IMR-90 (cell line): ENCODE measurements around the gene FJX1. TPM values are rescaled to one million over a fixed set of nuclear protein-coding genes. Genes with fewer than 3 reads are reported as not detected.

Experiments used
- ATAC-seq: fragments of 200-7000 bp; cut with Tn5 transposase; 2 replicates; pipeline ENCODE4 v1.9.1; 2020; ENCODE audit warnings: low read depth, mild to moderate bottlenecking, moderate library complexity
- BruUV-seq: library from RNA; stranded (reverse); fragments of 400-500 nt; replicated peaks from 2 replicates; lab custom pipeline; 2021; lab: Mats Ljungman, UMichigan
- CTCF ChIA-PET: fragments of 300-600 bp; formaldehyde crosslinking; extraction: SDS; loops from one replicate; lab custom pipeline; 2021; ENCODE audit warnings: antibody characterized with exemption; lab: Yijun Ruan, JAX
- POLR2A ChIA-PET: fragments of 300-600 bp; sonication (Branson Sonifier 250); formaldehyde crosslinking; loops from one replicate; lab custom pipeline; 2022; ENCODE audit warnings: antibody characterized with exemption; ENCODE audit not compliant: unreplicated experiment; lab: Charles Lee
- DNase-seq: peaks from one replicate; pipeline ENCODE4 v3.0.0; 2013
- H2AFZ ChIP-seq: replicated peaks from 2 replicates; pipeline ENCODE3; 2013; ENCODE audit warnings: low read length, mild to moderate bottlenecking; ENCODE audit not compliant: poor library complexity
- H2AK5ac ChIP-seq: 2 replicates; pipeline ENCODE4 v1.6.1; 2013; ENCODE audit warnings: low read depth, low read length, inconsistent platforms
- H2AK9ac ChIP-seq: replicated peaks from 2 replicates; pipeline ENCODE3; 2013; ENCODE audit warnings: mild to moderate bottlenecking, low read depth, low read length, moderate library complexity; ENCODE audit not compliant: poor library complexity
- H2BK120ac ChIP-seq: 2 replicates; pipeline ENCODE4 v1.6.1; 2013; ENCODE audit warnings: low read depth, low read length, inconsistent platforms
- H2BK15ac ChIP-seq: 3 replicates; pipeline ENCODE4 v1.6.1; 2013; ENCODE audit warnings: low read depth, low read length, inconsistent platforms
- H2BK20ac ChIP-seq: 2 replicates; pipeline ENCODE4 v1.6.1; 2013; ENCODE audit warnings: low read depth, mild to moderate bottlenecking, inconsistent platforms, low read length, moderate library complexity
- H2BK5ac ChIP-seq: 2 replicates; pipeline ENCODE4 v1.6.1; 2013; ENCODE audit warnings: mild to moderate bottlenecking, low read depth, low read length, inconsistent platforms; ENCODE audit not compliant: poor library complexity, severe bottlenecking
- H3K14ac ChIP-seq: replicated peaks from 2 replicates; pipeline ENCODE4 v1.6.1; 2013; ENCODE audit warnings: low read depth, low read length, inconsistent platforms
- H3K18ac ChIP-seq: 2 replicates; pipeline ENCODE4 v1.6.1; 2013; ENCODE audit warnings: low read depth, low read length, control low read depth
- H3K23ac ChIP-seq: 2 replicates; pipeline ENCODE4 v1.6.1; 2013; ENCODE audit warnings: low read depth, low read length, inconsistent platforms
- H3K27ac ChIP-seq: 2 replicates; pipeline ENCODE4 v1.5.1; 2013; ENCODE audit warnings: mild to moderate bottlenecking, control low read depth, low read length; ENCODE audit not compliant: insufficient read depth
- H3K27me3 ChIP-seq: 2 replicates; pipeline ENCODE4 v1.6.1; 2013; ENCODE audit warnings: low read length; ENCODE audit not compliant: control insufficient read depth, insufficient read depth
- H3K36me3 ChIP-seq: 2 replicates; pipeline ENCODE4 v1.6.1; 2013; ENCODE audit warnings: low read length, mixed read lengths; ENCODE audit not compliant: control insufficient read depth, insufficient read depth
- H3K4ac ChIP-seq: 2 replicates; pipeline ENCODE4 v1.6.1; 2013; ENCODE audit warnings: low read depth, low read length, inconsistent platforms
- H3K4me1 ChIP-seq: 2 replicates; pipeline ENCODE4 v1.6.1; 2013; ENCODE audit warnings: low read length, mixed read lengths; ENCODE audit not compliant: control insufficient read depth, insufficient read depth
- H3K4me2 ChIP-seq: 2 replicates; pipeline ENCODE4 v1.6.1; 2013; ENCODE audit warnings: low read depth, mild to moderate bottlenecking, control low read depth, low read length, moderate library complexity
- H3K4me3 ChIP-seq: 2 replicates; pipeline ENCODE4 v1.5.1; 2013; ENCODE audit warnings: low read depth, mild to moderate bottlenecking, control low read depth, low read length, moderate library complexity; ENCODE audit not compliant: insufficient read depth
- H3K56ac ChIP-seq: 2 replicates; pipeline ENCODE4 v1.6.1; 2013; ENCODE audit warnings: low read length, inconsistent platforms; ENCODE audit not compliant: insufficient read depth; ENCODE audit errors: extremely low read depth
- H3K79me1 ChIP-seq, 2 experiments: 2 replicates each; pipeline ENCODE4 v1.6.1; 2013; ENCODE audit warnings: low read length in 2 of 2, inconsistent platforms in 1 of 2, low read depth in 1 of 2
- H3K9ac ChIP-seq: 2 replicates; pipeline ENCODE4 v1.6.1; 2013; ENCODE audit warnings: low read depth, low read length, control low read depth
- H3K9me1 ChIP-seq: 2 replicates; pipeline ENCODE4 v1.6.1; 2013; ENCODE audit warnings: low read length, inconsistent platforms; ENCODE audit not compliant: insufficient read depth
- H3K9me3 ChIP-seq: 2 replicates; pipeline ENCODE4 v1.6.1; 2013; ENCODE audit warnings: low read length; ENCODE audit not compliant: control insufficient read depth, insufficient read depth
- H4K20me1 ChIP-seq: 2 replicates; pipeline ENCODE4 v1.6.1; 2013; ENCODE audit warnings: low read length, inconsistent platforms; ENCODE audit not compliant: insufficient read depth
- H4K5ac ChIP-seq: 2 replicates; pipeline ENCODE4 v1.6.1; 2013; ENCODE audit warnings: mild to moderate bottlenecking, low read depth, low read length, control low read depth
- H4K8ac ChIP-seq, 2 experiments: 2 replicates each; pipeline ENCODE4 v1.6.1; 2013; ENCODE audit warnings: low read depth in 2 of 2, low read length in 2 of 2, control low read depth in 1 of 2, inconsistent platforms in 1 of 2
- H4K91ac ChIP-seq: 2 replicates; pipeline ENCODE4 v1.6.1; 2013; ENCODE audit warnings: low read depth, low read length, inconsistent platforms; ENCODE audit not compliant: insufficient read depth
- BHLHE40 ChIP-seq: fragments of 150-350 bp; IDR thresholded peaks from 2 replicates; pipeline ENCODE4 v1.6.1; 2016; ENCODE audit warnings: mild to moderate bottlenecking, low read depth, low read length
- CEBPB ChIP-seq: IDR thresholded peaks from 2 replicates; pipeline ENCODE4 v1.6.1; 2012; ENCODE audit warnings: low read depth, low read length, improper control_type of control experiment
- CTCF ChIP-seq: conservative IDR thresholded peaks from 2 replicates; pipeline ENCODE4 v1.5.1; 2012; ENCODE audit warnings: mild to moderate bottlenecking, low read depth, low read length, improper control_type of control experiment
- ELK1 ChIP-seq: fragments of 150-350 bp; IDR thresholded peaks from 2 replicates; pipeline ENCODE4 v1.6.1; 2016; ENCODE audit warnings: low read depth, mild to moderate bottlenecking, low read length, moderate library complexity, borderline replicate concordance
- FOS ChIP-seq: fragments of 150-350 bp; IDR thresholded peaks from 2 replicates; pipeline ENCODE4 v1.6.1; 2016; ENCODE audit warnings: low read depth, low read length
- MAZ ChIP-seq: IDR thresholded peaks from 2 replicates; pipeline ENCODE4 v1.6.1; 2012; ENCODE audit warnings: low read depth, mild to moderate bottlenecking, low read length, improper control_type of control experiment, moderate library complexity, borderline replicate concordance
- MXI1 ChIP-seq: IDR thresholded peaks from 2 replicates; pipeline ENCODE4 v1.6.1; 2012; ENCODE audit warnings: low read depth, mild to moderate bottlenecking, low read length, moderate library complexity, borderline replicate concordance
- NFE2L2 ChIP-seq: fragments of 150-350 bp; IDR thresholded peaks from 2 replicates; pipeline ENCODE4 v1.6.1; 2016; ENCODE audit warnings: low read depth, mild to moderate bottlenecking, low read length
- POLR2A ChIP-seq: IDR thresholded peaks from 2 replicates; pipeline ENCODE4 v1.6.1; 2012; ENCODE audit warnings: mild to moderate bottlenecking, low read depth, low read length
- RCOR1 ChIP-seq: IDR thresholded peaks from 2 replicates; pipeline ENCODE4 v1.6.1; 2012; ENCODE audit warnings: mild to moderate bottlenecking, low read length, improper control_type of control experiment; ENCODE audit not compliant: insufficient replicate concordance
- RFX5 ChIP-seq: IDR thresholded peaks from 2 replicates; pipeline ENCODE4 v1.8.0; 2012; ENCODE audit warnings: low read depth, mild to moderate bottlenecking, low read length, moderate library complexity
- SMC3 ChIP-seq: fragments of 150-350 bp; IDR thresholded peaks from 2 replicates; pipeline ENCODE4 v1.6.1; 2016; ENCODE audit warnings: low read depth, mild to moderate bottlenecking, antibody characterized with exemption, low read length, moderate library complexity
- USF2 ChIP-seq: fragments of 150-350 bp; IDR thresholded peaks from 2 replicates; pipeline ENCODE4 v1.6.1; 2017; ENCODE audit warnings: mild to moderate bottlenecking, antibody characterized with exemption, low read length, low read depth
- WGBS, 2 experiments: methylation state at CpG; one replicate each; pipeline versions ENCODE4 v1.1.5 to v1.1.7; 2013; ENCODE audit warnings: missing lambda C conversion rate in 2 of 2; ENCODE audit not compliant: insufficient read length in 1 of 2; ENCODE audit errors: extremely low coverage in 2 of 2; 5-methylcytosine and 5-hydroxymethylcytosine counted together
- dilution Hi-C: fragments of 300-500 bp; cut with HindIII; formaldehyde crosslinking; loops from one replicate; pipeline ENCODE4 v1.14.3; 2018; ENCODE audit warnings: low sequenced_read_pairs; ENCODE audit not compliant: unreplicated experiment
- in situ Hi-C: fragments of 300-500 bp; cut with MboI; formaldehyde crosslinking; loops from 3 replicates; pipeline ENCODE4 v1.14.3; 2019; ENCODE audit warnings: low sequenced_read_pairs, inconsistent platforms, mixed read lengths
- intact Hi-C: fragments of 100-400 bp; cut with micrococcal nuclease; formaldehyde crosslinking; loops from 2 replicates; pipeline ENCODE4 v1.10.0; 2022
- polyA plus RNA-seq, 3 experiments: library from polyadenylated mRNA; depleted of rRNA; stranded (reverse); fragments of >200 nt; gene quantifications; 2 replicates each; pipeline ENCODE4 v1.2.3, GENCODE V29; 2012; ENCODE audit warnings: low replicate concordance in 1 of 3
- total RNA-seq: library from RNA; depleted of rRNA; stranded (reverse); fragments of >200 nt; gene quantifications from 2 replicates; pipeline ENCODE4 v1.2.3, GENCODE V29; 2012

FJX1 gene
- total and polyA plus RNA-seq, 2 of the 4 experiments (the other 2 are of a cell fraction) = 8.4 to 11.2 TPM

- in situ Hi-C loops (loop anchor here (25.0 kb wide), 1 partner anchor 839 kb away; no protein-coding TSS in a partner anchor), dilution Hi-C loops (no loop called here), intact Hi-C loops (loop anchor here (2.0 to 10.0 kb wide), 4 partner anchors 39 to 164 kb away; partner anchors contain the start of gene TRIM44)
- DNase-seq (peak; percentile 94), ATAC-seq (peak; percentile 38)
- Histone ChIP-seq H4K20me1 (no peaks in the 10 kb centered on the region), H2BK120ac (peak overlapping the region; percentile 55), H2BK5ac (peak overlapping the region; percentile 60), H4K91ac (no peak overlapping the region), H3K9ac (no peak overlapping the region), H3K36me3 (no peaks in the 10 kb centered on the region), H3K56ac (no peak overlapping the region), H2AK5ac (peak overlapping the region; percentile 61), H2BK15ac (peak overlapping the region; percentile 45; the same call in 1 of the 3 replicates), H2AFZ (peak overlapping the region; percentile 25), H3K4me3 (no peak overlapping the region), H3K4ac (peak overlapping the region; percentile 6), H4K8ac (peak overlapping the region in 1 of 2 experiments; percentile 37; a peak in 2 of 4 replicates), H3K27ac (0 out of 2 replicates have a peak overlapping the region, but pooled peaks have one; percentile 7), H3K18ac (peak overlapping the region; percentile 6; the same call in 1 of the 2 replicates), H2AK9ac (no peak overlapping the region), H3K14ac (no peak overlapping the region), H4K5ac (peak overlapping the region; percentile 9; the same call in 1 of the 2 replicates), H3K9me3 (no peaks in the 10 kb centered on the region), H2BK20ac (peak overlapping the region; percentile 69; the same call in 1 of the 2 replicates), H3K27me3 (no peaks in the 10 kb centered on the region), H3K9me1 (peaks cover 5% of the 10 kb centered on the region; the same call in 1 of the 2 replicates), H3K4me1 (peaks cover 9% of the 10 kb centered on the region), H3K4me2 (no peak overlapping the region; the same call in 1 of the 2 replicates), H3K23ac (peak overlapping the region; percentile 52; the same call in 1 of the 2 replicates), H3K79me1 (peaks cover 14 to 25% of the 10 kb centered on the region in 2 experiments)
- POLR2A ChIA-PET = interaction anchor here (0.6 kb wide), 1 partner anchor 138 kb away, joined by 5 read pairs; no protein-coding TSS in a partner anchor
- WGBS, 2 experiments = 70% methylated on average over 6 of the region's 8 CpGs; no CpG with 5 or more reads in 1 of the 2 experiments
- CTCF ChIA-PET = interaction anchor here (0.6 to 1.7 kb wide), 5 partner anchors 137 to 808 kb away, joined by 3 to 5 read pairs (median 5); no protein-coding TSS in a partner anchor
- no TSS peak for BruUV-seq
- no peak for TF ChIP-seq RCOR1
- no peak for TF ChIP-seq NFE2L2
- no peak for TF ChIP-seq USF2
- TF ChIP-seq FOS = peak; percentile 42; the same call in 1 of the 2 replicates
- TF ChIP-seq CEBPB = 0 out of 2 replicates have a peak, but pooled peaks have one; percentile 6
- TF ChIP-seq SMC3 = no peak
- TF ChIP-seq RFX5 = no peak
- no peak for TF ChIP-seq MXI1
- no peak for TF ChIP-seq CTCF
- TF ChIP-seq ELK1 = no peak
- no peak for TF ChIP-seq MAZ
- TF ChIP-seq BHLHE40 = no peak
- TF ChIP-seq POLR2A = no peak
These were observed 5.4 kb downstream of the FJX1 start for GRCh38 chr11:35623621-35624168.
